ENCODE measurements around the gene CCDC78.
A peak's percentile ranks its signal among the peaks of the same experiment; 100 is the strongest.
"Not testable (repeated sequence)": the region's sequence is repeated elsewhere in the genome, so short reads cannot be mapped to it uniquely, and the experiment has no call there.

Gene CCDC78

DNA sequence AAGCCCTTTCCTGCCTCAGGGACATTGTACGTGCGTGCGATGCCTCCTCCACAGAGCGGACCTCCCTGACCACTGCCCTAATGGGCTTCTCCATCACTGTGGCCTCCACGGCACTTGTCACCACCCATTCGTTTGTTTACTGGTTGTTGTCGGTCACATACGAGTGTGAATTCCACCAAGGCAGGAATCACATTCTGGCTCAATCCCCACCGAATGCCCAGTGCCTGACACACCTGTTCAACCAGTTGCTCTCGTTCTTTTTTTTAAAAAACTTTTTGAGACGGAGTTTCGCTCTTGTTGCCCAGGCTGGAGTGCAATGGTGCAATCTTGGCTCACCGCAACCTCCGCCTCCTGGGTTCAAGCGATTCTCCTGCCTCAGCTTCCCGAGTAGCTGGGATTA lies 35.0 kb downstream of the CCDC78 start:
- DNase-seq, result not testable (repeated sequence)

DNA sequence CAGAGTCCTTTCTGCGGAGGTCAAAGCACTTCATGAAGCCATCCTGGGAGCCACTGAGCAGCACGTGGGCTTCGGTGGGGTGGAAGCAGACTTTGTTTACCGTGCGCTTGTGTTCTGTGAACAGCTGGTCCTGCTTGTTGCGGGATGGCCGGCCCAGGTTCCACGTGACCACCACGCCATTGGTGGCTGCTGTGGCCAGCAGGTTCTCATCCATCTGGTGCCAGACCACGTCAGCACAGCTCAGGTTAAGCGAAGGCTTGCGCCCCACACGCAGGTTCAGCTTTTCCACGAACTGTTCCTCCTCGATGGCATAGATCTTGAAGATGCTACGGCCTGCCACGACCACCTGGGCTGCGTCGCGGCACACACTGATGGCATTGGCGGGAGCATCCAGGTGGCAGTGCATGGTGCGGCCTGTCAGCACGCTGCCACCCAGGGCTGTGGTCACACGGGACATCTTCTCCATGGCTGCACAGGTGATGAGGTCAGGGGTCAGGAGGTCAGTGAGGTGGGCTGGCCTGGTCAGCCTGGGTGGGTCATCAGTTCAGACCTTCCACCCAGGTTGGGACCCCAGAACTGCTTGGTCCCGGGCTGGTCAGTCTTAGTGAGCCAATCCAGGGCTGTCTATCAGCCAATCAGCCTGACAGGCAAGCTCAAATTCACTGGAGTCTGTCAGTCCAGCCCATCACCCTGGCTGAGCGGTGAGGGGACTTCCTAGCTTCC lies 36.9 kb downstream of the CCDC78 start:
- no peak for DNase-seq

DNA sequence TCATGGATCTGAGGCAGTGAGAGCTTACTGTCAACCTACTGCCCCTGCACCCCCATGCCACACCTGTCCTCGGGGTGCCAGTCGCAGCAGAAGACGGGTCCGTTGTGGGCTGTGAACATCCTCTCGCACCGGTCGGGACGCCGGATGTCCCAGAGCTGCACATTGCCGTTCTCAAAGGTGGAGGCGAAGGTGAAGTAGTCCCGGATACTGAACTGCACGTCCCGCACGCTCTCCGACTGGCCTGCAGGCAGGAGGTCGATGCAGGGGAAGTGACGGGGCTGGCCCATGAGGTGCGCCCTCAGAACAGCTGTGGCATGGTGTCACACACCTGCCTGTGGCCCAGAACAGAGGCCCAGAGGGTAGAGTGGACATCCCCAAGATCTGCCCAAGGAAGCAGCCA lies 38.7 kb downstream of the CCDC78 start:
- DNase-seq, result no peak

DNA sequence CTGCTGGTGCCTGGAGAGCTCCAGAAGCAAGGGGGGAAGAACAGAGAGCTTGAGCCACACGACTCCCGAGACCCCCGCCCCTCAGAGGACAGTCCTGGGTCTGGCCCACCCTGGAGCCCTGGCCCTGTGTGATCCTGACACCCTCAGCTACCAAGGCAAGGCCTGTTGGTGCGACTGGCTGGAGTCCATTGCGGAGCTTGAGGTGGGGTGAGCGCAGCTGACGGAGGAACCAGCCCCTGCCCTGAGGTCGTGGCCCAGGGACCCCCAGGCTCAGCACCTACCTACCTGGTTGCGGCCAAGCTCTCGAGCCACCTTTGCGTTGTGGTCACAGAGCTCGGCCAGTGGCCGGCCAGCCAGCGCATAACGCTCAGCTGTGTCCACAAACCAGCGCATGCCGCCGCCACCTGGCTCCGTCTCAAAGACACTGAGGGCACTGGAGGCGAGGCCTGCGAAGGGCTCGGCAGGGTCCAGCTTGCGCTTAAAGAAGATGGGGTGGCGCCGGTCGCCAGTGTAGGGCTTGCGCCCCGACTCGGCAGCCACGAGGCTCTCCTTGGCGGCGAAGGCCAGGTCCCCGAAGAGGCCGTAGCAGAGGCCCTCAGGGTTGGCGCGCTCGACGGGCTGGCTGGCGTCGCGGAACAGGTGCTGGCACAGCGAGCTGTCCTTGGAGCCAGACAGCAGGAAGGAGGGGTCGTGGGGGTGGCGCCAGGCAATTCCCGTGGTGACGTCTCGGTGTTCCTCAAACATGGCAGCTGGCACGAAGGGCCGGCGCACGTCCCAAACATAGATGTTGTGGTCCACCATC lies 39.6 kb downstream of the CCDC78 start:
- no peak for DNase-seq

DNA sequence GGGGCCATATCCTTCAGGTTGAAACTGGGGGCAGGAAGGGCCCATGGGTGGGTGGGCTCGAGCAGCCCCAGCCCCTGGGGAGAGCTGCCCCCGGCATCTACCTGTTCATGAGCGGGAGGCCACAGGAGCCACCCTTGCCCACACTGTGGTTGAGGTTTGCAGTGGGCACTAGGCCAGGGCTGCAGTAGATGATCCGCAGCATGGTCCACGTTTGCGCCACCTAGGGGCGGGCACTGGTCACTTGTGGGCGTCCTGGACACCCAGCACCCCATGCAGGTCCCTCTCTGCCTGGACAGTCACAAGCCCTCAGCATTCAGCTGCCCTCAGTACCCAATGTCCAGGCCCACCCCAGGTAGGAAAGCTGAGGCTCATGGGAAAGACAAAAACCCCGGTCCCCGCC lies 40.3 kb downstream of the CCDC78 start:
- DNase-seq, result peak; percentile 30

DNA sequence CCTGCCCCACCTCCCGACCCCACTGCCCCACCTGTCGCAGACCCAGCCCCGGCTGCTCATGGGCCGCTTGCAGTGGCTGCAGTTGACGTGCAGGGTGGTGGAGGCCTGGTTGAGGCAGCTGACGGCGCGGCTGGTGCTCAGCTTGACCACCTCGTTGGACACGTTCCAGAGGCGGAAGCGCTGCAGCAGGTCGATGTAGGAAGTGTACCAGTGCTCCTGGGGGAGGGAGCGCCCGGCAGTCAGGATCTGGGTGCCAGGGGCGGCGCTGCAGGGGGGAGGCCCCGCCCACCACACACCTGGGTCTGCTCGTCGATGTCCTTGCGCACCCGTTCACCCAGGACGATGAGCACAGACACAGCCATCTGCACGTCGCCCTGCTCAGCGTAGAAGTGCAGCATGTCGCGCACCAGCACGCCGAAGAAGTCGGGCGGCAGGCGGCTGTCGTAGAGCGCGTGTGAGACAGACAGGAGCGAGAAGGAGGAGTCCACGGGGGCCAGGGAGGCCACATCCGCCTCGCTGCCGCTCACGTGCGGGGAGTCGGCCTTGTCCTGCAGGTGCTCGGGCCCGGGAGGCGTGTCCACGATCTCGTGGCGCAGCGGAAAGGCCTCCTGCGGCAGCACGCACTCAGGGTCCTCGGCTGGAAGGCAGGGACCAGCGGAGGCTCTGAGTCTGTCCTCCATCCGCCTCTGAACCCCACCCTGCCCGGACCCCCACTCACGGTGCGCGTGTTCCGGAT lies 41.1 kb downstream of the CCDC78 start:
- no peak for DNase-seq

DNA sequence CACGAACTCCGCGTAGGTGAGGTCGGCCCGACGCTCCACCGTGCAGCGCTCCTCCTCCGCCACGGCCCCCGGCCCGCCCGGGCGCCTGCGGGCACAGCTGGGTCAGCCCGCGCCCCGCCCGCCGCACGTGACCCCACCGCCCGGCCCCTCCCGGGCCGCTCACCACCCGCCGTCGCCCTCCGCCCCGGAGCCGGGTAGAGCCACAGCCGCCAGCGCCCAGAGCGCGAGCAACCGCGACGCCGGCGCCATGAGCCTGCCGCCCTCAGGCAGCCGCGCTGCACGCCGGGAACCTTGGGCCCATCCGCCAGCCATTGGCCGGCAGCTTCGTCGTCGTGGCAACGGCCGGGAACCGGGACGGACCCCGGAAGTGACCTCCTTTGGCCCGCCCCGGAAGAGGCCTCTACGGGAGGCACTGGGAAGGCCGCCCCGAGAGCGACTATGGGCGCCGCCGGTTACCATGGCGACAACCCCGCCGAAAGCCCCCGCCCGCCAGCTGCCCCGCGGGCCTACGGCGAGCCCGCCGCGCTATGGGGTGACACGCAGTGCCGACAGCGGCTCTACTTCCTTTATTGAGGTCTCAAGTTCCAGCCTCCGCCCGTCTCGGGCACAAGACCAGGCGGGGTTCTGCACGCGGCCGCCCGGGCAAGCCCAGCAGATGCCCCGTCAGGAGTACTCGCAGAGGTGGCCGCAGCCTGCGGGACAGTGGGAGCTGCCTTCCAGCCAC lies 42.0 kb downstream of the CCDC78 start, which contains the start of gene JMJD8:
Gene JMJD8 (minus strand): TSS at position 264 of the 724 bp plus-strand sequence. CDS start 15 bp downstream, at position 249.
- peak; percentile 94 for DNase-seq

DNA sequence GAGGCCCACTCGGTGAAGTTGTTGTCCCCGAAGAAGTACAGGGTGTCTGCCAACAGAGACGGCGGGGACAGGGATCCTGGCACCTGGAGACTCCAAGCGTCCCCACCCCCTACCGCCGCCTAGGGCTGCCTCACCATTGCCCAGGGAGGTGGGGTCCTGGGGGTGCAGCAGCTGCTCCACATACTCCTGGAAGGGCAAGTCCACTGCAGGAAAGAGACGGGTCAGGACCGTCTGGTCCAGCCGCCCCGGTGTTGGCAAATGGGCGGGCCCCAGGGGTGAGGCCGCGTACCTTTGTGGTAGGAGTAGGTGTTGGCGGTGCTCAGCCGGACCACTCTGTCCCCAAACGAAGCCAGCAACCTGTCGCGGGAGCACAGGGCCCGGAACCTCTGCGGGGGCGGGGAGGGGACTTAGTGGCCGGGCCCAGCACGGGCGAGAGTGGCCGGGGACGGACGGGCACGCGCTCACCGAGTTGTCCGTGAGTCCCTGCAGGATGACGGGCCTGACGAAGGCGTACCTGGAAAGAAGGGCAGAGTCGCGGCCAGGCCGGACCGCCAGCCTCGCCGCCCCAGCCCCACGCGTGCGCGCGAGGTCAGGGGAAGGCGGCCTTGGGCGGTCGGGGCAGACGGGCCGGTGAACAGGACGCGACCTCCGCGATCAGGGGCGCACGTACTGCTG lies 42.7 kb downstream of the CCDC78 start:
- DNase-seq, result no peak

DNA sequence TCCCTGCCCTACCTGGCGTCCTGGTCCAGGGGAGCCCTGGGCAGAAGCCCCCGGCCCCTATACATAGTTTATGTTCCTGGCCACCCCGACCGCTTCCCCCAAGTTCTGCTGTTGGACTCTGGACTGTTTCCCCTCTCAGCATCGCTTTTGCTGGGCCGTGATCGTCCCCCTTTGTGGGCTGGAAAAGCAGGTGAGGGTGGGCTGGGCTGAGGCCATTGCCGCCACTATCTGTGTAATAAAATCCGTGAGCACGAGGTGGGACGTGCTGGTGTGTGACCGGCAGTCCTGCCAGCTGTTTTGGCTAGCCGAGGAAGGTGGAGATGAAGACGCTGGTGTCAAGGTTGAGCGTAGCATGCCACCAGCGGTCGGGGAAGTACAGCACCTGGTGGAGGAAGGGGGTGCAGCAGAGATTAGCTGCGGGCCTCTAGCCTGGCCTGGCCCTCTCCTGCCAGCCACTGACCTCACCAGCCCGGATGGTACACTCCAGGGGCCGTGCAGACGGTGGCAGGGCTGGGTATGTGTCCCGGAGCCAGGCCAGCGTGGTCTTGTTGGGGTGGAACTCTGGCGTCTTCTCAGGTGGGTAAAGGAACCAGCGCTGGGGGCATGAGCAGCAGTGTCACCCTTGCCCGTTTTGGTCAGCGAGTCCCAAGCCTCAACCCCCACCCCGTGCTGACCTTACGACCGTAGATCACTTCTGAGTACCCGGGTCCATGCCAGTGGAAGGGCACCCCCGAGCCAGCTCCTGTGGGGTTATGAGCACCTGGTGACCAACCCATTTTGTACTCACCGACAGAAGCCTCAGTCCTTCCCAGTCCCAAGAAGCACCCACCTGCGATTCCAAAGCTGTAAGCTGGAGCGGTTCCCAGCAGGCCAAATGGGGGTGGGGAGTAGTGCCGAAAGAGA lies 43.5 kb downstream of the CCDC78 start:
- DNase-seq, result no peak

DNA sequence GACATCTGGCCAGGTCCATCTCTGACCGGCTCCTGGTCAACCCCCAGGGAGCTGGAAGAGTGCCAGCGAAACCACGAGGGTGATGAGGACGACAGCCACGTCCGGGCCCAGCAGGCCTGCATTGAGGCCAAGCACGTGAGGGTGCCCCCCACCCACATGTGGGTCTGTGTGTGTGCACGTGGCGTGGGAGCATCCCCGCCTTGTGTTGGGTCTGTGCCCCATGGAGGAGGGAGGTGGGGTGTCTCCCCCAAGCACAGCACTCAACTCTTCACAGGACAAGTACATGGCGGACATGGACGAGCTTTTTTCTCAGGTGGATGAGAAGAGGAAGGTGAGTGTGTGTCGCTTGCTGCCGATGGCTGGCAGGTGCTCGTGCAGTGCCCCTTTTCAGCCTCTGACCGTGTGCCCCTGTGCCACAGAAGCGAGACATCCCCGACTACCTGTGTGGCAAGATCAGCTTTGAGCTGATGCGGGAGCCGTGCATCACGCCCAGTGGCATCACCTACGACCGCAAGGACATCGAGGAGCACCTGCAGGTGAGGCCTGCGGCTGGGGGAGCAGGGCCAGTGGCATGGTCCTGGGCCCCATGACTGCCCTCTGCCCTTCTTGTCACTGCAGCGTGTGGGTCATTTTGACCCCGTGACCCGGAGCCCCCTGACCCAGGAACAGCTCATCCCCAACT lies 44.4 kb downstream of the CCDC78 start:
- no peak for DNase-seq

DNA sequence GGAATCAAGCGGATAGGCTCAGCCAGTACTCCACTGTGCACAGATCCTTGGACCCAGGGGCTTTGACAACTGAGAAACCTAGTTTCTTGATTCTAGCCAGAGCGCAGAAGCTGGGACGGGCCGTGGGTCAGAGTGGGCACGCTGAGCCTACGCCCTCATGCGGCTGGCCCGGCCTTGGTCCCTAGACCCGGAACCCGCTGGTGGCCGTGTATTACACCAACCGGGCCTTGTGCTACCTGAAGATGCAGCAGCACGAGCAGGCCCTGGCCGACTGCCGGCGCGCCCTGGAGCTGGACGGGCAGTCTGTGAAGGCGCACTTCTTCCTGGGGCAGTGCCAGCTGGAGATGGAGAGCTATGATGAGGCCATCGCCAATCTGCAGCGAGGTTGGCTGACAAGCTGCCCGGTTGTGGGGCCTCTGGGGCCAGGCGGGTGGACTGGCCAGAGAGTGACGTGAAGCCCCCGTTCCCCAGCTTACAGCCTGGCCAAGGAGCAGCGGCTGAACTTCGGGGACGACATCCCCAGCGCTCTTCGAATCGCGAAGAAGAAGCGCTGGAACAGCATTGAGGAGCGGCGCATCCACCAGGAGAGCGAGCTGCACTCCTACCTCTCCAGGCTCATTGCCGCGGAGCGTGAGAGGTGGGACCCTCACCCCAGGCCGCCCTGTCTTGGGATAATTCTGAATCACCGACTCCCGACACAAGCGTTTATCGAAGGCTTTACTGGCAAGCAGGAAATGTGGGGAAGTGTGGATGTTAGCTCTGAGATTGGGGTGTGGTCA lies 45.1 kb downstream of the CCDC78 start:
- DNase-seq, result peak; percentile 20

DNA sequence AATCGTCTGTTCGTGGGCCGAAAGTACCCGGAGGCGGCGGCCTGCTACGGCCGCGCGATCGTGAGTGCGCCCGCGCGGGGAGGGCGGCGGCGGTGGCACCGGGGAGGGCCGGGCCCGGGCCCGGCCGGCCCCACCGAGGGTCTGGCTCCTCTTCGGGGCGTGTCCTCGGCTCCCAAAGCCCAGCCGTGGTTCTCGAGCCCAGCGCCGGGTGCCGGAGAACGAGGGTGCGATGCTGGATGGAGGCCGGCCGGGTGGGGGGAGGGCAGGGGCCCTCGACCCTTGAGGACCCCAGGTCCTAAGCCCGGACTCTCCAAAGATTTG lies 45.7 kb downstream of the CCDC78 start:
- no peak for DNase-seq

DNA sequence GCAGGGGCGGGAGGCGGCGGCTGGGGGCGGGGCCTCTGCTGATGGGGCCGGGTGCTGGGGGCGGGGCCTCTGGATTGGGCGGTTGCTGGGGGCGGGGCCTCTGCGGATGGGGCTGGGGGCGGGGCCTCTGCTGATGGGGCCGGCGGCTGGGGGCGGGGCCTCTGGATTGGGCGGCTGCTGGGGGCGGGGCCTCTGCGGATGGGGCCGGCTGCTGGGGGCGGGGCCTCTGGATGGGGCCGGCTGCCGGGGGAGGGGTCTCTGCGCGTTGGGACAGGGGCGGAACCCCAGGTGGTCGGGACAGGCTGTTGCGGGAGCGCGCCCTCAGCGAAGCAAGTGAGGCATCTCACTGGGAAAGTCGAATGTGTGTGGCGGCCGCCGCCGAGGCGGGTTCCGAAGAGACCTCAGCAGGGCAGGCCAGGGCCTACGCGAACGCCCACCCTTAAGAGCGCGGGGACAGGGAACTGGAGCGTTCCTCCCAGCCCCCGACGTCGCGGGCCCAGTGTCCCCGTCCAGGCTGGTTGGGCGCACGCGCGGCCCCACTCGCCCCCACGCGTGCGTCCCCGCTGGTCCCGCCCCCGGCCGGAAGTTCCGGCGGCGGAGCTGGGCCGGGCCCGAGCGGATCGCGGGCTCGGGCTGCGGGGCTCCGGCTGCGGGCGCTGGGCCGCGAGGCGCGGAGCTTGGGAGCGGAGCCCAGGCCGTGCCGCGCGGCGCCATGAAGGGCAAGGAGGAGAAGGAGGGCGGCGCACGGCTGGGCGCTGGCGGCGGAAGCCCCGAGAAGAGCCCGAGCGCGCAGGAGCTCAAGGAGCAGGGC lies 46.2 kb downstream of the CCDC78 start, which contains the start of gene STUB1:
Gene STUB1 (plus strand): TSS at position 597 of the 811 bp plus-strand sequence. CDS start 116 bp downstream, at position 713.
- DNase-seq, result peak; percentile 85

DNA sequence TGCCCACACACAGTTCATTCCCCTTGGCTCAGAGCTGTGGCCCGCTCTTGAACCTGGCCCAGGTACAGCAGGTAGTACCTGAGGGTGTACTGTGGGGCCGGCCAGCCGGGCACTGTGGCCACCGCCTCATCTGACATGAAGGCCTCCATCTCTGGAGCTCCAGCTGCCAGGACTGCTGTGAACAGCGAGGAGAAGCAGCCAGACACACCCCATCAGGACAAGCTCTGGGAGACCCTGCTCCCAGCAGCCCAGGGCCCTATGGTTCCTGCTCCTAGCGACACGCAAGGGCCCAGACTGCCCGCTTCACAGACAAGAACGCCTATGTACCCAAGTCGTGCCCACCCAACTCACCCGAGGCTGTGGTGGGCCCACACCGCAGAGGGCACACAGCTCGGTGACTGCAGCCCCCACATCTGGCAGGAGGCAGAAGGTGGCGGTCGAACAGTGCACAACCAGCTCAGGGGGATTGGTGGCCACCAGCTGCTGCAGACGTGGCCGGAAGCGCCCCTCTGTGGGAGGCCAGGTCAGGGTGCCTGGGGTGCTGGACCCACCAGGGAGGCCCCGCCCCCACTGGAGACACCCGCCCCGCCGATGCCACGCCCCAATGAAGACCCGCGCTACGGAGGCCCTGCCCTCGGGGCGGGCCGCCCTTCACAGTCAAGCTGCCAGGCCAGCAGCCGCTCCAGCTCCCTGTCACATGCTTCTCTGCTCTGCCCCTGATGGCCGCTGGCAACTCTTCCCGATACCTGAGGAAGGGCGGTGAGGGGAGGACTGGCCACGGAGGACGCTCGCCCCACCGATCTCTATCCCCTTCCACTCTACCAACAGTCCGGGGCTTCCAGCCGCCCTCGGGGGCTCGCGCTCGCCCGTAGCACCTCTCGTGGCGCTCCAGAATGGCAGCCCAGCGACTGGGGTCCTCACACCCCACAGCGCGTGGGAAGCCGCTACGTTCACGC lies 47.1 kb downstream of the CCDC78 start:
- peak; percentile 61 for DNase-seq

DNA sequence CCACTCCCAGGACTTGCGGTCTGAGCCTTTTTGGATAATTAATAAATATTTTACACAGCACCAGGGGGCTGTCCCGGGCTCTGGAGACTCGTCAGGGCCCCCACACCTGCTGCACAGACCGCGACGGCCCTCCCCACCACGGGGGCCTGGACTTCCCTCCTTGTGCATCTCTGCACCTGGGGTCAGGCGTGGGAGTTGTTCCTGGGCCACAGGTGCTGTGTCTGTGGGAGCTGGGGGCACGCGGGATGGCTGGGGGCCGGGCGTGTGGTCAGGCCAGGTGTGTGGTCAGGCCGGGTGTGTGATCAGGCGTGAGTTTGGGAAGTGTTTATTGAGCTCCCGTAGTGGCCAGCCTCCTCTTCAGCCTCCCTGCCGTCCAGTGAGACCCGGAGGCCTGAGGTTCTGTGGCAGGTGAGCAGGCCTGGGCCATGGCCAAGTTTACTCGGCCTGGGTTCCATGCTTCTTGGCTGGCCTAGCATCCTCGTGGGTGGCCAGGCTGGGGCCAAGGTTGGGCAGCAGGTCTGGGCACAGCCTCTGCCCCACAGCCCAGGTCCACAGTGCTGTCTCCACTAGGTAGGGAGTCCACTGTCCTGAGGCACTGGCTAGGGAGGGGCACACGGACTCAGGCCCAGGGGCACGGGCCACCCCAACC lies 47.9 kb downstream of the CCDC78 start:
- no peak for DNase-seq

DNA sequence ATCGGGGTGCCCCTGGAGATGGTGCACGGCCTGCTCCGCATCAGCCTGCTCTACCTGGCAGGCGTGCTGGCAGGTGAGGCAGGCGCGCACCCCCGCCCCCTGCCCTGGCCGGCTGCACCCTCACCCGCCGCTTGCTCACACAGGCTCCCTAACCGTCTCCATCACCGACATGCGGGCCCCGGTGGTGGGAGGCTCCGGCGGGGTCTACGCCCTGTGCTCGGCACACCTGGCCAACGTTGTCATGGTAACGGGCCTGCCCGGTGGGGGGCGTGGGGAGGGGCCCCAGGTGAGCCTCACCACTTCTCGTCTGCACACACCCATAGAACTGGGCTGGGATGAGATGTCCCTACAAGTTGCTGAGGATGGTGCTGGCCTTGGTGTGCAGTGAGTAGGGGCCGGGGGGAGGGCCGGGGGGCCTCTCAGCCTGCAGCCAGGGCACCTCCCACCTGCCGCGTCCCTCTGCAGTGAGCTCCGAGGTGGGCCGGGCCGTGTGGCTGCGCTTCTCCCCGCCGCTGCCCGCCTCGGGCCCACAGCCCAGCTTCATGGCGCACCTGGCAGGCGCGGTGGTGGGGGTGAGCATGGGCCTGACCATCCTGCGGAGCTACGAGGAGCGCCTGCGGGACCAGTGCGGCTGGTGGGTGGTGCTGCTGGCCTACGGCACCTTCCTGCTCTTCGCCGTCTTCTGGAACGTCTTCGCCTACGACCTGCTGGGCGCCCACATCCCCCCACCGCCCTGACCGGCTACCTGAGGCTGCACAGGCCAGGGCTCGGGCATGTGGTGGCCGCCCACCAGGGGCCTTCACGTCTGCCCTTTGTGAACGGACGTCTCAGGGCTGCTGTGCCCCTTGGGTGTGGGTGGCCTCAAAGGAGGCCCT lies 48.7 kb downstream of the CCDC78 start:
- DNase-seq, result no peak
